GM21390 (cell line): ENCODE data around the gene EEIG1.

Experiments
- ATAC-seq: cut with Tn5 transposase; IDR thresholded peaks from one replicate; pipeline ENCODE4 v1.9.1; 2021; ENCODE audit not compliant: unreplicated experiment

EEIG1 gene

DNA sequence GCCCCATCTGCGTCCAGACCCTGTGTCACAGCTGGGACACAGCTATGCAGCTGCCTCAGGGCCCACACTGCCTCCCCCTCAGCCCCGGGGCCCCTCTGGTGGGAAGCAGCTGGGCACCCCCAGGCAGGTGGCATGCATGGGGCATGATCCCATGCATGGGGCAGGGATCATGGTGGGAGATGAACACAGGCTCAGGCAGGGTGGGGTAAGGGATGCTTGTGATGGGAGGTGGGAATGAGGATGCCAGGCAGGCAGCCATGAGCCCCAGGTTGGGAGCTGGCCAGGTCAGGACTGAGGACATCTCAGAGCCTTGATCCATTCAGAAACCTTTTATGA lies 19.7 kb downstream of the EEIG1 start:
- ATAC-seq = no peak

DNA sequence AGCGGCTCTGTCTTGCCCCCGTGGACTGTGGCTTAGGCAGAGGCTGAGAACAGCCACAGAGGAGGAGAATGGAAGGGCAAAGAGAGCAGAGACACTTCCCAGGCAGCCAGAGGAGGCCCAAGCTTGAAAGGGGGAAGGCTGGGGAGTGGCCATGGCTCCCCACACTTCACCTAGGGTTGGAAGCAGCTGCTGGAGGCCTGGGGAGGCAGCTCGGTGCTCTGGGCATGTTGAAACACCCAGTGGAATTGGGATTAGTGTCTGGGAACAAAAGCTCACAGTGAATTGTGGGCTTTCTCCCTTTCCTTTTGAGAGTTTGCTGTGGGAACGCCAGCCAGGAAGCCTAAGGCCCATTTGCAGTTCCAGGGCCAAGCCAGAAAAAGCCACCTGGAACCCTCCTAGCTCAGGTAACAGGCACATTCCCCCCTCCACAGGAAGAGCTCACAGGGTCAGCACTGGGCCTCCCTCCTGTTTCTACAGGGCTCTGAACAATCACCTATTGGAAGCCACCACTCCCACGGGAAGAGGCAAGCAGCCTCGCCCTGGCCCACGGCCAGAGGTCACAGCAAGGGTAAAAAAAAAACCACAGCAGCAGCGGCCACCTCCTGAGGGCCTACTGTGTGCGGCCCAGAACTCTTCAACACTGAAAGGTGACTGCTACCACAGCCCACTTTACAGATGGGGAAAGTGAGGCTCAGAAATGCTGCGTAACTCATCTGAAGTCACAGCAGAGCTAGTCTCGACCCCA lies 20.2 kb downstream of the EEIG1 start:
- no peak for ATAC-seq

DNA sequence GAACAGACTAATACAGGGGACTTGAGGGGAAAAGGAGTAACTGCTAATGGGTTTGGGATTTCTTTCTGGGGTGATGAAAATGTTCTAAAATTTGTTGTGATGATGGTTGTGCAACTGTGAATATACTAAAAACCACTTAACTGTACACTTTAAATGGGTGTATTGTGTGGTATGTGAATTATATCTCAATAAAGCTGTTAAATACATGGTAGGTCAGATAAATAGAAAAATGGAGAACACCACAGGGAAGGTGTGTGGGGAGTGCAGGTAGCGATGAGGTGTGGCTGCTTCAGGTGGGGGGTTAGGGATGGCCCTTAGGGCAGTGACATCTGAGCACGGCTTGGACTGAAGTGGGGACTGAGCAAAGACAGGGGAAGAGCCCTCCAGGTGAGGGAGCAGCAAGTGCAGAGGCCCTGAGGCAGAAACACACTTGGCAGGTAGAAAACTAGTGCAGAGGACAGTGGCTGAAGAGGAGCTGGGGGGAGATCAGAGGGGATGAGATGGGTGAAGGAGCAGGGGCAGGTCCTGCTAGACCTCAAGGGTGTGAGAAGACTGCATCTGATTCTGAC lies 20.9 kb downstream of the EEIG1 start:
- no peak for ATAC-seq

DNA sequence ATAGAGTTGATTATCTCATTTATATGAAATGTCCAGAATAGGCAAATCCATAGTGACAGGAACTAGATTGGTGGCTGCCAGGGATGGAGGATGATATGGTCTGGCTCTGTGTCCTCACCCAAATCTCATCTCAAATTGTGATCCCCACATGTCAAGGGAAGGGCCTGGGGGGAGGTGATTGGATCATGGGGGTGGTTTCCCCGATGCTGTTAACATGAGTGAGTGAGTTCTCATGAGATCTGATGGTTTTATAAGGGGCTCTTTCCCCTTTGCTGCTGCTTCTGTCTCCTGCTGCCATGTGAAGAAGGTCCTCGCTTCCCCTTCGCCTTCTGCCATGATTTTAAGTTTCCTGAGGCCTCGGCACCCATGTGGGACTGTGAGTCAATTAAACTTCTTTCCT lies 21.4 kb downstream of the EEIG1 start:
- ATAC-seq = no peak

DNA sequence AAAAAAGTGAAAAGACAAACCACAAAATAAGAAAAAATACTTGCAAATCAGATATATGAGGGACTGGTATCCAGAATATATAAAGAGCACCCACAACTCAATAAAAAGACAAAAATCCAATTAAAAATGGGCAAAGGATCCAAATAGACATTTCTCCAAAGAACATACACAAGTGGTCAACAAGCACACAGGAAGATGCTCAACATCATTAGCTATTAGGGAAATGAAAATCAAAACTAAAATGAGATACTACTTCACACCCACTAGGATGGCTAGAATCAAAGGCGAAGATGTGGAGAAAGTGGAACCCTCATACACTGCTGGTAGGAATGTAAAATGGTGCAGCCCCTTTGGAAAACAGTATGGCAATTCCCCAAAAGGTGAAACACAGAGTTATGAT lies 22.1 kb downstream of the EEIG1 start:
- no peak for ATAC-seq

DNA sequence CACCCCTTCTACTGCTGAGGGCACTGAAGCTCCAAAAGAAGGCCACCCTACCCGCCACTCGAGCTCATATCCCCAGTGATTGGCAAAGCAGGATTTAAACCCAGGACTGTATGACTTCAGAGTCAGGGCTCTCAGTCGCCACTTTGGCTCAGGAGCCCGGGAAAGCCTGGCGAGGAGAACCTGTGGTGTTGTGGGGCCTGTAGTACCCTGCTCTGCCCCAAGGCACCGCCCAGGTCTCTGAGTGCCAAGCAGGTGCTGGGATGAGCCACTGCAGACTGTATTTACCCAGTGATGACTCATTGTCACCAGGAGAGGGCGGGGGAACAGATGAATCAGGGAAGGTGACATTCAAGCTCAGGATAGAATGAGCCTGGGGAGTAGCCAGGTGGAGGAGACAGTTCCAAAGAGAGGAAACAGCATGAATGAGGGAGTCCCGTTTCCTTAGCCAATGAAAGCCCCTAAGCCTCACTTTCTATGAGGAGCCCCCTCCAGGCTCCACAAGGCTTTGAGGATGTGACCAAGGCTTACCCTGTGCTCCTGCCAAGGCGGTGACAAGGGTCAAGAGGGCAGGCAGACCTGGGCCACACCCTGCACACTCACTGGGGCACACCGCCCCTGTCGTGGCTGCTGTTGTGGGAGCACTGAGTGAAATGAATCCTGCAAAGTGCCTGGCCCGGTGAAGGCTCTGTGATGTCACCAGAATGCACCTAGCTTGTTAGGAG lies 25.3 kb downstream of the EEIG1 start:
- no peak for ATAC-seq

DNA sequence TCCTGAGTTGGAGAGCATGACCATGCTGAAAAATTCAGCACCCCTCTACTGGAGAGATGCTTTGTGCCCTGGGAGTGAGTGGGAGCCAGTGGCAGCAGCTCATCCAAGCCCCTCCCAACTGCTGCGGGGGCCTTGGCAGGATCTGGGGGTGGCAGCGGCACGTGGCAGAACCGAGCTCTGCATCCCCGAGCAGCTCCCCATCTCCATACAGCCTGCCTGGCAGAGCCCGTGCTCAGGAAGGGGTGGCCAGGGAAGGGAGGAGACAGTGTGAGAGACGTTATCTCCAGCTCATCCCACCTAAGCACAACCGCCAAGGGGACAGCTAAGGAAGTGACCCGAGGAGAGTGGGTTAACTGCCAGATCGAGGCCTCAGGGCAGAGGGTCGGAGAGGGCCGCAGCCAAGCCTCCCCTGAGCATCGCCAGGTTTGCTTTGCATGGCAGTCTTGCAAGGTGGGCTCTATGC lies 25.9 kb downstream of the EEIG1 start:
- ATAC-seq = no peak

DNA sequence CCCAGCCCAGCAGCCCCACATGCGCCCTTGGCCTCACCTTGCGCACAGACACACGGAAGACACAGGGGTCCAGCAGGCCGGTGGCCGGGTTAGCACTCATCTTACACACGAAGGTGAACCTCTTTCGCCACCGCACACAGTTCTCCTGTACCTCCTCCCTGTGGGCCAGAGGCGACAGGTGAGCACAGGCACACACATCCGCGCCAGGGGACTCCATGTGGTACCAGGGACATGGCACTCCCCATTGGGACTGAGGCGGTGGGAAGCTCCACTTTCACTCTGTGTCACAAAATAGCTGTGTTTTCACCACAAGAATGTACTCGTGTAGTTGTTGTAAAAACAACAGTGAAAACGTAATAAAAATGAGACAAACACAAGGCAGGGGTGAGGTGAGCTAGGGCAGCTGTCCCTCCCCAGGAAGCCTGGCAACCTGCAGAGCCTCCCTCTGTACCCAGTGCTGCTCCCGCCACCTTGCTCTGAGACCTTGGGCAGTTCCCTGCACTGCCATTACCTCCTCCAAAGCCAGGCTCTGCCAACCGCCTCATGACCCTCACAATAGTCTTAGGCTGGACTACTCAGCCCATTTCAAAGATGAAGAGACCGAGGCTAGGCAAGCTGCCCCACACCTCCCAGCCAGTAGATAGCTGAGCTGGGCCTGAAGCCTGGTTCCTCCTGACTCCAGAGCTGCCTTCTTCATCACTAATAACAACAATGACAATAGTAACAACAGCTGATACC lies 26.9 kb downstream of the EEIG1 start:
- no peak for ATAC-seq

DNA sequence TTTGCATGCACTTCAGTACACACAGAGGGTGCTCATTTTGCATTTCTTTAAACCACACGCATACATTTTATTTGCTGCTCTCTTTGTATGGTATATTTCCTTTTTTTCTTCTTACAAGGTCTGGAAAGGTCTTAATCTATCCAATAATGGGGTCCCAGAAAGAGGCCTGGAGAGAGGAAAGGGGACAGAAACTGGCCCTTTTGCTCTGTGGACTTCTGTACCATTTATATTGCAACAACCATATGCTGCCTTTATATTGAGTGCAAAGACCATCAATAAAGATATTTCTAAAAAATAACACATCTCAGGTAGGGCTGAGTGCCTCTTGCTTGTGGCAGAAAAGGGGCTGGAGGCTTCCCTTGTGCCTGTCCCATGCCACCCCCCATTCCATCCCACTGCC lies 27.6 kb downstream of the EEIG1 start:
- no peak for ATAC-seq

DNA sequence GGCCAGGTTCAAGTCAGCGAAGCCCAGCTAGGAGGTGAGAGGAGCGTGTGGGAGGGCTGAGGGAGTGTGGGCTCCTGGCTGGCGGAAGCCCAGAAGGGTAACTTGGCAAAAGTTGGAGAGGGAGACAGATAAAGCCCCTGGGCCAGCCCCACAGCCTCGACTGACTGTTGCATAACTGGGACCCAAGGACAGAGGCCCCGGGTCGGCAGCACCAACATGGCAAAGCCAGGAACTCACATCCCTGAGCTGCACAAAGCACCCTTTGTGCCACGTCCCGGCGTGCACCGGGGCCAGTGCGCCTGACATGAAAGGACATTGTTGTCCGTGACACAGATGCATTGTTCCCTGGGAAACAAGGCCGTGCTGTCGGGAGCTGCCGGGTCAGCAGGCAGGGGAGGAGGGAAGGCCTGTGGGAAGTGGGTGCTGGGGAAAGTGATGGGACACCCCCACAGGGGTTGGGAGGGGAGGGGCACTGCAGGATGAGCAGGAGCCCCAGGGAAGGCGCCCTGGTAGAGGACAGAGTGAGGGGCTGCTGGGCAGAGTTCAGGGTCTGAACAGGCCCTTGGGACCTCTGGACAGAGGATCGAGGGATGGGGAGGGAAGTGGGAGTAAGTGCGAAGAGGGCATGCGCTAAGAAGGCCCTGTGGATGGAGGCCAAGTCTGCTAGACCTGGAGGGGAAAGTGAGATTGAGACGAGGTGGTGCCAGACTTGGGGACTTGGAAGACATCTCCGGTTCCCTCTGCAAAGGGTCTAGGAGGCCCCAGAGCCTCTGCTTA lies 30.1 kb downstream of the EEIG1 start:
- ATAC-seq = no peak

DNA sequence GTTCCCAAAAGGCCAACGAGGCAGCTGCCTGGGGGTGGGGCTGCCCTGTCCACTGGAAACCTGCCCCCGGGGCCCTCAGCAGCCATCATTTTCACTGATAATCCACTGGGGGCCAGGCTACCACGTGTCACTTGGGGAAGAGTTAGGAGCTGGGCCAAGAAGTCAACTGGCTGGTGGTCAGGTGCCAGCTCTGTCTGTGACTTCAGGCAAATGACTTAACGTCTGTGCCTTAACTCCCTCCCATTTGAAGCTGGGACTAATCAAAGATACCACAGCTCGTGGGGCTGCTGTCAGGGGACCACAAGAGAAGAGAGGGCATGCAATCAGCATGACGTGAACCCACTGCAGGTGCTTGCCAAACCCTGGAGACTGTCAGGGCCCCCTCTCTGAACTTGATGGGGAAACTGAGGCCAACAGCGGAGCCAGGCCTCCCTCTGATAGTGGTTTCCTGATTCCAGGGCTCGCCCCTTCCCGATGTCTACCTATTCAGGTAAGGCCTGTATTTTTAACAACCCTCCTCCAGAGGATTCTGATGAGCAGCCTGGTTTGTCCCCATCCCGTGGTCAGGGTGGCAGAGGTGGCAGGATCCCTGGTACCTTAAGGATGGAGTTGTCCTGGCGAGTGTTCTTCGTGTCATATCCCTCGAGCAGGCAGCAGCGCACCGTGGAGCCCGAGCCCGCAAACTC lies 30.8 kb downstream of the EEIG1 start:
- ATAC-seq = no peak

DNA sequence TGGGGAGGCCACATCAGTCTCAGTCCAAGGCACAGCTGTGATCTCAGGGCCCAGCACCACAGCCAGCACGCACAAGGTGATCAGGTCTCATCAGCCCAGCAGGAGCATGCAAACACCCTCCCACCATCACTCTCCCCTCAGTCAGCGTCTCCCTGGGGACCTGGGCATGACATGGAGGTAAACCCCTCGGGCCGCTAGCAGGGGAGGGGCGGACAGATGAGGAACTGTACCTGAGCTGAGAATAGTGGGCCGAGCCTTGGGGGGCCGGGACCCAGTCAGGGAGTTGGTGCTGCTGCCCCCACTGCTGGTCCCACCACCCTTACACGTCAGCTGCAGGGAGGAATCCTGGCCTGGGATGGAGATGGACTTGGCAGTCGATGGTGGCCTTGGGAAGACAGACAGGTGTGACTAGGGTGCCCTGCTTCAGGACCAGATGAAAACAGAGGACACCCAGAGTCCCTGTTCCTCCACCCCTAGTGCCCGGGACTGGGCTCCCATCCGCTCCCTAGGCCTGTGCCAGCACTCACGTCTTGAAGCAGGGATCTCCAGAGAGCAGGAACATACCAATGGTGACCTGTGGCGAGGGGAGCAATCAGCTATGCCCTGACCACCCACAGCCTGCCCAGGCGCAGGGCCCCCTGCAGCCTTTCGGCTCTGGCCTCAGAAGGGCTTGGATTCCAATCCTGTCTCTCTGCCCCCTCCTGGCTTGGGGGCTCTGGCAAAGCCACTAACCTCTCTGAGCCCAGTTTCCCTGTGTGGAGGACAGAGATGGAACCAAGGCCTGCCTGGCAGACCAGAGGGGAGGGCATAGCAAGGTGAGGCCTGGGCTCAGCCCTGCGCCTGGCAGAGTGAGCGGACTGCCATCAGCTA lies 32.7 kb downstream of the EEIG1 start:
- ATAC-seq = no peak

DNA sequence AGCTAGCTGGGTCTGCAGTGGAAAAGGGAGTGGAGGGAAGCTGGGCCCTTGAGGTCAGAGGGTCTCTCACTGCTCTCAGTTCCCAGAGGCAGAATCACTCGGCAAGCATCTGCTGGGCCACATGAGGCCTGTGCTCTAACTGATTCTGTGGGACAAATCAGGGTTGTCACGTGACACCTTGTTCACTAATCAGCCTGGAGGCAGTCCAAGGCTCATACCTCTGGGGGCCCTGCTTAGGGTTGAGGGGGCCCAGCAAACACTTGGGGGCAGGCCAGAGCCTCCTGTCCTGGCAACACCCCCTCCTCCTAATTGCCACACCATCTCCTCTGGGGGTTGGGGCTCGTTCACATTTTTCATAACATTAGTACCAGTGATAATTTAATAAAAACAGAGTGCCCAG lies 34.1 kb downstream of the EEIG1 start:
- ATAC-seq = no peak

DNA sequence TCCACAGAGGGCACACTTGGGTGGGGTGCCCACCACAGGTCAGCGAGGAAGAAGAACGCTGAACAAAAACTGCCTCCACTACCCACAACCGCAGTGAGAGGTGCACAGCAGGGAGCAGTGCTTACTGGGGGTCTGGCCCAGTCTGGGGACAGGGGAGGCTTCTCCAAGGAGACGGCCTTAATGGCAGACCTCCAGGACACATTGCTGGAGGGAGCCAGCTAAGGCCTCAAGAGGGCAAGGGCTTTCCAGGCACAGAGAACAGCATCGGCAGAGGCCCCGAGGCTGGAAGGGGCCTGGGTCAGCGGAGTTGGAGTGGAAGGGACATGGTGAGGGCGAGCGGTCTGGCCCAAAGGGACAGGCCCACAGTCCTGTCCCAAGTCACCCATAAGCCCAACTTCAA lies 34.8 kb downstream of the EEIG1 start:
- no peak for ATAC-seq

DNA sequence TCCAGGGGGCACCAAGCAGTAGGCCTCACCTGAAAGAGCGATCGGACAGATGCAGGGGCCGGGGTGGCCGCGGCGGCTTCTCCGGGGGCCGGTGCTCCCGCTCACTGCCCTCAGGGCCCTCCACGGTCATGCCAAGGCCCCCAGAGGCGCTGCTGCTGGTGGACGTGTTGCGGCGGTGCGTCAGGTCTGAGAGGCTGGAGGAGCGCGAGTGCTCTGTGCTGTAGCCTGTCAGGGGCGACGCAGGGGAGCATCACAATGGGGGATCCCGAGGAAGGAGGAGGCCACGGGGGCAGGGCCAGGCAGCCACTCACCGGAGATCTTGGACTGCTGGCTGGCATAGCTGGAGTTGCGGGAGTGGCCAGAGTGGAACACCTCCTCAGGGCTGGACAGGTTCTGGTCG lies 35.5 kb downstream of the EEIG1 start:
- ATAC-seq = no peak

DNA sequence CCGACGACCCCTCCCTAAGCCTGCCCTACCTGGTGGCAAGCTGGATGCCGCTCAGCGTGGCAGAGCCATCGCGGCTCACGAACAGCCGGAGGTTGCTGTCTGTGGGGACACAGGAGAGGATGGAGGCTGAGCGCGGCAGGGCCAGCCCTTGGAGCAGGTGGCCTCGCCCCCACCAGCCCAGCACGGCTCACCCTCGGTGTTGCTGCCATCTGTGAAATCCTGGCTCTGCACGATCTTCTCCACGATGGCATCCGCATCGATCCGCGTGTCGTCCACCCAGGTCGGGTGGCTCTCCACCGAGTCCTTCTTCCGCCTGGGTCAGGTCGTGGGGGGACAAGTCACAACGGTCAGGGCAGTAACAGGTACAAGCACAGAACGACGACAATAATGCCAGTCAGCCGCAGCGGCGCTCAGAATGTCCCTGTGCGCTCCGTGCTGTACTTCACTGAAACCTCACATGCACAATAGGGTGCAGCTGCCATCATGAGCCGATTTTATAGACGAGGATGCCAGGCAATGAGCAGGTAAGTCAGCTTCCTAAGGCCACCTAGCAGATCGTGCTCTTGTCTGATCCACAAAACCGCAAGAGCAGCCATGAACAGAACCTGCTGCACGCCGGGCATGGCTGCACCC lies 36.1 kb downstream of the EEIG1 start:
- ATAC-seq = no peak

DNA sequence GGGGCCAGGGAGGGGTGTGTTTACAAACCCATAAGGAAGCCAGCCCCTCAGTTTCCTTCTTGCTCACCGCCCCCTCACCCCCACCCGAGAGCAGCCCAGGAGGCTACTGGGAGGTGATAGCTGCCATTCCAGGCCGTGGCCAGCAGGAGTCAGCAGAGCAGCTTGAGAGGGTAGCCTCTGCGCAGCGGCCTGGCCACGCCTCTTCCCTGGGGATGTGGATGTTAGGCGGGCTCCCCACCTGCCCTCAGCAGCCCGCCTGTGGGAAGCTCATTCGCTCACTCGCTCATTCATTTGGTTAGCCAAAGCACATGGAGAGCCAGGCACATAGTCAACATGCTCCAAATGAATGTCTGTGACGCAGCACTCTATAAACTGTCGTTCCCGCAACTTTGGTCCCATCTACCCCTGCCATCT lies 37.1 kb downstream of the EEIG1 start:
- peak; percentile 68 for ATAC-seq

DNA sequence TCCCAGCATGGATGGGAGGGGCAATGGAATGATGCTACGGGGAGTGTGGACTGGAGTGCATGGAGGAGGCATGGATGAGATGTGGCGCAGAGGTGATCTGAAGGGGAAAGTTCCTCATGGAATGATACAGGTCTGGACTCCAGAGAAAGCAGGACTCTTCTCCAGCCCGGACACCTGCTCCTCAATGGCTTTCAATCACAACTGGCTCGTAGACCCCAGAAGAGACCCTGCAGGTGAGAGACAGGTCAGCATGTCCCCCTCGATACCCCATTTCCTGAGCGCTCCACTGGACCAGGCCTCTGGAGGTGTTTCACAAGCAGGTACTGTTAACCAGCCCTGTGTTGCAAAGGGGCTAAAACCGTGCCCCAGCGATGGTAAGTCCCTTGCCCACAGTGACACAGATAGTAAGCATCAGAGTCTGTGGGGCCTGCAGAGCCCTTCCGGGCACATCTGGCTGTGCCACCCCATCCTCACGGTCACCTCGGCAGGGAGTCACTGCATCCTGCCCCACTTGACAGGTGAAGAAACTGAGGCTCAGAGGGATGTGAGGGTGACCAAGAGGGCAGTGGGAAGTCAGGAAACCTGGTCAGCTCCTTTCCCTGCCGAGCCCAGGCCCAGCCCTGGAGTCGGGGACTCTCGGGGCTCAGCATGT lies 37.7 kb downstream of the EEIG1 start:
- ATAC-seq = no peak
